GM18868 (cell line): ENCODE data around the gene TLCD5.

Source experiments
- ATAC-seq: cut with Tn5 transposase; IDR thresholded peaks from one replicate; pipeline ENCODE4 v1.9.1; 2021; ENCODE audit warnings: mild to moderate bottlenecking, moderate library complexity; ENCODE audit not compliant: unreplicated experiment

The TLCD5 gene

DNA sequence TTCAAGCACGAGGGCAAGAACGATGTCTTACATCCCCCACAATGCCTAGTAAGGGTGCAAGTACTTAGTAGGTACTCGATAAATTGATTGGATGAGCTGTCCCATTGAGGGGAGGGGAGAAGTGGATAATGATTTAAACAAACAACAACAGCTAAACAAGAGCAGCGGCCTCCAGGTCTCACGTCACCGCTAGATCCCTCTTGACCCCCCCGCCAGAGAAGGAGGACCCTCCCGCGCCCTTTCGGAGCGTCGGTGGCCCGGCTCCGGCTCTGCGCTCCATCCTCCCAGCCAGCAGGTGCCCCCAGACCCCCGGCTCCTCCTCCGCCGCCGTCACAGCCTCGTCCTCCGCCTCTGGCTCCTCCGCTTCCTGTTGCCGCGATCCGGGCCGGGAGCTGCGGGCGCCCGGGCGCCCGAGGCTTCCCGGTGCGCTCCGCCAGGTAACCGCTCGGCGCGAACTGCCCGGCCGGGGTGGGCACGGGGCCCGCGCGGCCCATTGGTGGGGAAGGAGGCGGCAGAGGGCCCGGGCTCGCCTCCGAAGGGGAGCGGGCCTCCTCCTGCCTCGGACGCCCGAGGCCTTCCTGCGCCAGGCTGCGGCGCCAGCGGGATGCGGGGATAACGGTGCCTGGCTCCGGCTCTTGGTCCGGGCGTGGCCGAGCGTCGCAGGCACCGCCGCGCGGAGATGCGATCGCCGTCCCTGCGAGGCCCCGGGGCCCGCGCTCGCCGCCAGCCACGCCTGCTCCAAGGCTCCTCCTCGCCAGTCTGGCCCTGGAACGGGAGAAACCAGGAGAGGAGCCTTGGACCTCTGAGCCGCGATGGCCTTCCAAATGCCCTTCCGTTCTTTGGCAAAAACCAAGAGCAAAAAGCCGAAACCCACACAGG is at the start of gene TLCD5:
TLCD5 (plus strand) TSS at position 368 of the 879 bp plus-strand sequence. CDS start 2,143 bp downstream, outside the sequence.
- peak; percentile 72 for ATAC-seq

GRCh38 chr11:120279502-120279901 is 45.6 kb upstream of the TLCD5 start:
- ATAC-seq: no peak

- ATAC-seq: no peak
Measured at GRCh38 chr11:120280600-120281051, 44.5 kb upstream of the TLCD5 start.

DNA sequence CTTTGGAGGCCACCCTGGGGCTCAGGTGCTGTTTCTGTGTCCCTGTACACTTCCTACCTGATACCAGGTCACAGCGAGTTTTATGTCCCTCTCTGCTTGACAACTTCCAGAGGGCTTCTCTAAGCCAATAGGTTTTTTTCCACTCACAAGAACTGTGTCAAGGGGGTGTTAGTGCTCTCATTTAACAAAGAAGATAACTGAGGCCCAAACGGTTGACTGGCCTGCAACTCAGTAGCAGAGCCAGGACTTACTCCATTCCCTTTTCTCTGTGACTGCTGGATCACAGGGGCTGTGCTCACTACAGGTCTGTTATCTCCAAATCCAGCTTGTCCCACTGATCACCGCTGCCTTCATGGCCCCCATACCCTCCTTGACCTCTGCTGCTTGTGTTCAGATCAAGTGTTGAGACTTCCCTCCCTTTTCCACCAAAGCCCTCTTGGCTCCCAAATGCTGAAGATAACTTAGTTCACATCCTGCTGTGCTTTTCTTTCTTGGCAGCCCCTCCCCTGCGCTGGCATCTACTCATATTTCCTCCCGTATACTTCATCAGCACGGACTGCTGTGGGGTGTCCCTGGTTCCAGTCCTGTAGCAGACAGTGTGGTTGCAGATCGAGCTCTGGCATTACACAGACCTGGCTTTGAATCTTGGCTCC is 43.8 kb upstream of the TLCD5 start:
- no peak for ATAC-seq

GRCh38 chr11:120283124-120283523 is 42.0 kb upstream of the TLCD5 start:
- ATAC-seq: no peak

DNA sequence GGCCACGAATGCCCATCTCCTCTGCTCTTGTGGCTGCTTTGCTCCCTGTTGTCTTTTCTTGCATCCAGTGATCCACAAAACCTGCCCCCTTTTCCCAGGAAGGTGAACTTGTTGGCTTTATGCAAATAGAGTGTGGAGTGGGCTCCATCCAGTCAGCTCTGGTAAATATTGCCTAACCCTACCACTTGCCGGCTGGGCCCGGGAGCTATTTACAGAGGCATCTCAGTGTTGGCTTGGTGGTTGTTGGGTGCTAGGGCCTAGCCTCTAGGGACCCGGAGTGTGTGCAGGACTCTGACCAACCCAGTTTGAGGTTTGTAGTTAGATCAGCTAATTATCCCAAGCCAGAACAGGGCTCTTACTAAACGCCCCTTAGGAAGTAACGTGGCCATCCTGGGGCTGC is 40.8 kb upstream of the TLCD5 start:
- ATAC-seq: no peak

GRCh38 chr11:120285256-120285655 is 39.8 kb upstream of the TLCD5 start:
- no peak for ATAC-seq

DNA sequence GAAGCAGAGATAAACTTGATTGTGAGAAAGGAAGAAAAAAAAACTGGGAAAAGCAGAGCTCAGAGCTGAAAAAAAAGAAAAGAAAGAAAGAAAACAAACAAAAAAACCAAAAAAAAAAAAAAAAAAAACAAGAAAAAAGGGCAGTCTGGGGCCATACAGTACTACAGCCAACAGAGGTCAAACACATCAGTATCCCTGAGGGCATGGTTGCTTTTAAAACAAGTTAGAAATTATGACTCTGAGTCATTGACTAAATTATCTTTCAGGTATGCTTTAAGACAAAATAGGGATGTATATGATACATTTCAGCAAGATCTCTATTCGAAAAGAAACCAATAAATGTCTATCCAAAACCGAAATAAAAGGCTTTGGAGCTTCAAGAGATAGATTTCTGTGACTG is 37.1 kb upstream of the TLCD5 start:
- no peak for ATAC-seq

- ATAC-seq: no peak
Measured at GRCh38 chr11:120289426-120289825, 35.7 kb upstream of the TLCD5 start.

DNA sequence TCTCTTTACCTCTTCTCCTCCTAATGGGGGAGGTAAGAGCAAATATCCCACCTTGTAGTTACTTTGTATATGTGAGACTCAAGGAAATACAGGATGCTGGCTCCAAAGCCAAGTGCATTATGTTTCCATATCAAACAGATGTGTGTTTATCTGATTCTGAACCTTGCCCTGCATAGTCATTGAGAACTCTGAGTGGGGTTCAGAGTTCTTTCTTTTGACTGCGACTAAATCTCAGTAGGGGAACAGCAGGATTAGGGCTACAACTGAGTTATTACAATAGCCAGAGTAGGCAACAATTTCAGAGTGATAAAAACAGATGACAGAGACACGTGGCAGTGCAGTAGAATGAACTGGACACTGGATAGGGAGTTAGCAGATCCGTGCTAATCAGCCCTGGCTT is 34.1 kb upstream of the TLCD5 start:
- no peak for ATAC-seq

DNA sequence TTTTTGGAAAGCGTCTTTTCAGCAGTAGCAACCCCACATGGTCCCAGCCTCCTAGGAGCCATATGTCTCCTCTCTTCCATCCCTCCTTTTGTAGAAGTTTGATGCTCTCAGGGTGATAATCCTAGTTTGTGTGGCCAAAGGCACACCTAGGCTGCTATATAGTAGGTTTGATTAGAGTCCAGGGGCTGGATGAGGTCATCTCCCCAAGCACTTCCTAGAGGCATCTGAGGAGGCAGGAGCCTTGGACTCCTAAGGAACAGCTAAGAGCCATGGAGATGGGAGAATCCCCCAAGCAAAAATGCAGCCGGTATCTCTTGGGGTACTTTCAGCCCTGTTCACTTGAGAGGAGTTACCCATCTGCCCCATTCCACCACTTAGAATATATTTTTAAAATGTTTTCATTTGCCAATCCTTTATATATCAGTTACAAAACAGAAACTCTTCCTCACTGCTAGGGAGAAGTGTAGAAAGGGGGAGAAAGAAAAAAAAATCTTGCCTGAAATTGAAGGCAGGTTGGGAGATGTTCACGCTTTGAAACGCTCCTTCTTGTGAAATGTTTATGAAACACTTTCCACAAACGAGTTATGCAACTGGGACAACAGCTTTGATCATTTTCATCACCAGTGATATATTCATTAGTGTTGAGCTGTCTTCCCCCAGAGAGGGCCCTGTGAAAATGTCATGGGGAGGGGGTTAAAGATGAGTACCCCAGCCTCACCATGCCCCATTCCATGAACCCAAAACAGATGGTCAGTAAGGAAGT is 31.9 kb upstream of the TLCD5 start:
- no peak for ATAC-seq

DNA sequence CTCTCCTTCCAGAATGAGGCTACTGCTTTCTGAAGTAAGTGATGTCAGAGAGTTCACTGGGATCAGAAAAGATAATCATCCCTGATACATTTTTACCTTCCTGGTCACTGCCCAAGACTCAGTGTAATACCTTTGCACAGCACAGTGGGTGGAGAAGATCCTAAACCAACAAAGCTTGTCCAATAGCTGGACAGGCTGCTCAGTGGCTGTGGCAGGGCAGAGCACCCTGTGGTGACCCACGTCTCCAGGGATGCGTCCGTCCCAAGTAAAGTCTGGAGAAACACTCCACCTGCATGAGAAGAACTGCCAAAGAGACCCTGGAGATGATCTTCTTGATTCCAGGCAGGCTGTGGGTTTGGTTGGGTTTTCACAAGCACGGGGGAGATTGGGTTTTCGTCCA is 31.0 kb upstream of the TLCD5 start:
- no peak for ATAC-seq

DNA sequence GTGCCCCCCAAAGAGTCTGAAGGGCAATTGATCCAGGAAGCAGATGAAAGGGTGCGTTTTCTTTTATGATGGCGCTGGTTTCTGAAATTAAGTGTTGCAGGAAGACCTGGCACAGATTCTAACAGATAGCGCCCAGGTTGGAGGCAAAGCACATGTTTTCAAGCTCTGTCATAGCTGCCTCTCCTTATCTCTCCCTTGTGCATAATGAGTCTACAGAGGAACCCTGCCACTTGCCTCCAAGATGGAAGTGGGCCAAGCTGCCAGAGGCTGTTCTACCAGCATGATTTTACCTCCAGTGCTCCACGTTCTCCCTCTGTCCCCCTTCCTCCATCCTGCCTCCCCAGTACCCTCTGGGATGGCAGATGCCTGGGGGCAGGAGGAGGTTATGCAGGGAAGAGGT is 30.0 kb upstream of the TLCD5 start:
- no peak for ATAC-seq

DNA sequence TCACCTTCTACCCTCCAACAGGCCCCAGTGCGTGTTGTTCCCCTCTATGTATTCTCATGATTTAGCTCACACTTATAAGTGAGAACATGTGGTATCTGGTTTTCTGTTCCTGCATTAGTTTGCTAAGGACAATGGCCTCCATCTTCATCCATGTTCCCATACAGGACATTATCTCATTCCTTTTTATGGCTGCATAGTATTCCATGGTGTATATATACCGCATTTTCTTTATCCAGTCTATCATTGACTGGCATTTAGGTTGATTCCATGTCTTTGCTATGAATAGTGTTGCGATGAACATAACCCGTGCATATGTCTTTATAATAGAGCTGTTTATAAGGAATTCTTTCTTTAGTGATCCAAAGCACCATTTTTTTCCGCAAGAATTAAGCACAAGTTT is 28.5 kb upstream of the TLCD5 start:
- ATAC-seq: no peak

DNA sequence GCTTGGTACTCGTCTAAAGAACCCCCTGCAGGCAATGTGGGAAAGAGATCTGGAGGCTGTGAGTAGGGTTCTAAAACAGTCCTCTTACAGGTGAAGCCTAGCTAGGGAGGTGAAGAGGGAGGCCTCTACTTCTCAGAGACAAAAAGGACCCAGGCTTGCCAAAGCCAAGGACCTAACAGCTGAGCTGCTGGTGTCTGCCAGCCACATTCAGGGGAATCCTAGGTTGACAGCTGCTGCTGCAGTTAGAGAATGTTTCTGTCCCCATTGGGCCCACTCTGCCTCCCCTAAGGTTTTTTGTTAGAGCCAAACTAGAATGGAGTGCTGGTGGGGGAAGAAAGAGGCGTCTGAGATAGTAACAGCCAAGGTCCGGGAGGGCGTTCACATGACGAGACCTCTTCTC is 26.6 kb upstream of the TLCD5 start:
- no peak for ATAC-seq

DNA sequence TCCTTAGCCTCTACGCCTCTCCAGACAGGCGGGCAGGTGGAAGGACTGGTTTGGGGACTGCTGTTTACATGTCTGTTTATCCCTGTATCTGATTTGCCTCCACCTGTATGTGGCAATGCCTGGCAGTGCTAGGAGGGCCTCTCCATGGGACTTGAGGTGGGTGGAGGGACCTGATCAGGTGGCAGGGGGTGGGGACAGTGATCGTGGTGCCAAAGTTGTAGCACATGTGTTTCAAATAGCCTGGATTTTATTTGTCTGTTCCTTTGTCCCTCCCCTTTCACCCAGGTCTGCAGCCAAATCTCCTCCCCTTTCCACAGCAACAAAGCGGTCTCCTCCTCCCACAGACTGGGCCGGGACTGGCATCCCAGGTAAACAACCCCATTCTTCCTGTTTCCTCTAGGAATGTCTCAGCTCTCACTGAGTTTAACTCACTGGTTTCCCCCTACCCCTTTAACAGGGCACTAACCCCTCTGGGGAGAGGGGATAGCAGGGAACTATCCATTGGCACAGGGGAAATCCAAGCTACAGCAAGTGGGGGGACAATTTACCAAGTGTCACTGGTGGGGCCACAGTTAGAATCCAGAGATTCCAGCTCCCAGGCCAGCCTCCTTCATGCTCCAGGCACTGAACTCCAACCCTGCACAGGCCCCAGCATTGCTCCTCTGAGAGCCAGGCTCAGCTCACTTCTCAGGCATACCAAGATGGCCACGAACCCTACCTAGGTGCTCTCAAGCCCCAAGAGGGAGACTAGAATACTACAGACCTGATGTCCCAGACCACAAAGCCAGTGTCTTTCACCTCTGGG is 22.9 kb upstream of the TLCD5 start:
- no peak for ATAC-seq

GRCh38 chr11:120303004-120303637 is 22.0 kb upstream of the TLCD5 start:
- peak; percentile 74 for ATAC-seq

DNA sequence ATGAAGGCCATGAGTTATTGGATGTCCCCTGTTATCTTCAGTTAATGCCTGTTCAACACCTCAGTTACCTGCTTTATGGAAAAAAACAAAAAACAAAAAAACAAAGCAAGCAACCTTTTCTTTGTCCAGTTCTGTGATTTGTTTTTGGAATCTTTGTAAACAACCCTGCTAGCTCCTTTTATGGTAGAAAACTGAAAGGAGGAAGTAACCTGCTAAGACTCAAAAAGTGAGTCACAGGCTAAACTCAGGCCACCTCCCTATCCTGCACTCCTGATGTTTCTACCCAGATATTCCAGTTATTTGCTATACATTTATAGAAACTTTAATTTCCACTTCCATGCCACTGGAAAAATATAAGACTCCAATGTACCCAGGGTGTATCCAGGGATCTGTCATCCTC is 20.6 kb upstream of the TLCD5 start:
- ATAC-seq: no peak

DNA sequence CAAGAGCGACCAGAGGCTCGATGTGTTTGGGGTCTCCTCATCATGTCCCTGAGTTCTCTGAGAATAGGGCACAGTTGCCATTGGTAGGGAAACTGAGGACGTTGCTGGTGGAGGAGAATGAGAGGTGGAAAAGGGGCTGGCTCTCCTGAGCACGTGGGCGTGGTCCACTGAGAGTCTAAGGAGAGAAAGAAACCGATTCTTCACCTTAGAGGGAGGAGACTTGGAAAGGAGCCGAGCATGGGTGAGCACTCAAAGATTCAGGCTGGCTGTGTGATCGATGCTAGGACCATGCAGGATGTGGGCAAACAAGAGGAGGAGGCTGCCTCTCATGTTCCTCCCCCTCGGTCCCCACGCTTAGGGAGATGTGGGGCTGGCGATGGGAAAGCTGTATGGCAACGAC is 19.8 kb upstream of the TLCD5 start:
- no peak for ATAC-seq

DNA sequence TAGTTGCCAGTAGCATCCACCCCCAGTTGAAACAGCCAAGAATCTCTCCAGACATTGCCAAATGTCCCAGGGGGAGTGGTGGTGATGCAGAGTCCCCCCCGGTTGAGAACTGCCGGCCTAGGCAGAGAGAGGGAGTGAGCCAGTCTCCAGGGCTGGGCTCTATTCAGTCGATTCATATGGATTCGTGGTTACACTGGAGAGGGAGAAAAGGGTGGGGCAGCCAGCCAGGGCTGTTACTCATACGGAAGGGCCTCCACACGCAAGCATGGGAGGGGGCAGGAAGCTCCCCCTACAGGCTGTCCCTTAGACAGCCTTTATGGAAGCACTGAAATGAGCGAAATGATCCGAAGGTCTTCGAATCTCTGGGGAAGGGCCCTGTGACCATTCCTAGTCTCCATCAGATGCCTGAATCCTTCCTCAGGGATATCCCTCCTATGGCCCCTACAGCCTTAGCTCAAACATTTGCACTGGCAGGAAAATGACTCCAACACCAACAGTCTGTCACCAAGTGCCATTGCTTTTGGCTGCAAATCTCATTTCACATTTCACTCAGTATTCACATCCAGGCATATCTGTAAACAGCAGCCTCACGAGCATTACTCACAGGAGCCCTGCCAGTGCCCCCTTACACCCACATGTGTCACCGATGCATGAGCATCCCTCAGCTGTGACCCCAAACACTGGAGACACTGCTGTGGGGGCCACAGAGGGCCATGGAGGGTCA is 18.4 kb upstream of the TLCD5 start:
- no peak for ATAC-seq
